Neural crest cell (in vitro differentiated cells): ENCODE measurements around the gene UBE2M. TPM values are rescaled to one million over a fixed set of nuclear protein-coding genes. Genes with fewer than 3 reads are reported as not detected.
A peak's percentile ranks its signal among the peaks of the same experiment; 100 is the strongest.

Experiments
- DNase-seq: peaks from one replicate; pipeline ENCODE4 v3.0.0; 2021; ENCODE audit warnings: low read depth, mixed read lengths, low spot score
- H3K27ac Mint-ChIP-seq: one replicate; pipeline ENCODE4 v1.8.0; 2021; ENCODE audit warnings: mild to moderate bottlenecking, mixed read lengths; ENCODE audit not compliant: unreplicated experiment
- H3K27me3 Mint-ChIP-seq: 2 replicates; pipeline ENCODE4 v1.8.0; 2021; ENCODE audit warnings: low read depth, mild to moderate bottlenecking, mixed read lengths
- H3K36me3 Mint-ChIP-seq: 2 replicates; pipeline ENCODE4 v1.8.0; 2021; ENCODE audit warnings: low read depth, mild to moderate bottlenecking, mixed read lengths
- H3K4me1 Mint-ChIP-seq: 2 replicates; pipeline ENCODE4 v1.8.0; 2021; ENCODE audit warnings: mixed read lengths
- H3K4me3 Mint-ChIP-seq: one replicate; pipeline ENCODE4 v1.8.0; 2021; ENCODE audit warnings: mild to moderate bottlenecking, mixed read lengths
- H3K9me3 Mint-ChIP-seq: 2 replicates; pipeline ENCODE4 v1.8.0; 2021; ENCODE audit warnings: mixed read lengths
- total RNA-seq: library from RNA; stranded (reverse); gene quantifications from 2 replicates; pipeline ENCODE4 v1.2.1, GENCODE V29; 2021
- TF ChIP-seq, protein P1 (sequence below): fragments of 200-600 bp; sonication (generic); conservative IDR thresholded peaks from 2 replicates; pipeline ENCODE4 v1.5.0; 2021; ENCODE audit warnings: antibody characterized with exemption, mild to moderate bottlenecking

UBE2M gene
- total RNA-seq, 1 donor from 2014 or later = 113 TPM

DNA sequence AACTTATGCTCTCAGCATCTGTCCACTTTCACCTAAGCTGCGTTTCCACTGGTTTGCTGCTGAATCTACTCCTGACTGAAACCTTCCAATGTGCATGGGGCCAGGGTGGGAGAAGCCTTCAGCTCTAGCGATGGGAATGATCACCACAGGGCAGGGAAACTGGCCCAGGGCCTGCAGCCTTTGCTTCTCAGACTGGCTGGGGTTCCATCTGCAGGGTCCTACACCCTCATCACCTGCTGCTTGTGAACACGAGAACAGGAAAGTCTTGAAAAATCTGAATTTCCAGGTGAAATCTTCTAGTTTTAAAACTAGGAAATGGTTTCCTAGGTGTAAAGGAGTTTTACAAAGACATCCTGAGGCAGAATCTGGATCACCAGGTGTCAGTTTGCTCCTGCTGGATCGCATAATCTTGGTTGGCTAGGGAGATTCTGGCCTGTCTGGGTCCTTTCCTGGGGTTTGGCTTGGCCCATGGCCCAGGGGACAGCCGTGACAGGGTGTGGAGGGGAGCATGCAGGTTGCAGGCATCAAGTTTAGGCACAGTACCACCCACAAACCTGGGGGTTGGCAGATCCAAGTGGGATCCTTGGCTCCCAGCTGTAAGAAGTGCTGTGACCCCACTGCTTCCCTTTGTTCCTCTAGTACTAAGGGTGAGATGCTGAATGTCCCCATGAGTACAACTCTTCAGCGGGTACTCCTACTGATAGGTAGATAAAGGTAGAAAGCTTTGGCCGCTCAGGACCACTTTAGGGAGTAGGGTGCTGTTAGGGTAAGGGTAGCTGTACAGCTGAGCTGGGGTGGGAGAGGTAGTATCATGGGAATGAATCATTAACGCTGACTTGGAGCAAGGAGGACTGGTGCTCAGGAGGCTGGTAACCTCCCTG is 1.8 kb upstream of the UBE2M start:
- Mint-ChIP-seq H3K9me3 (no peaks in the 10 kb centered on the region), H3K27ac (peak overlapping the region; percentile 99), H3K36me3 (peaks cover 18% of the 10 kb centered on the region), H3K4me3 (peak overlapping the region; percentile 96), H3K4me1 (peaks cover 45% of the 10 kb centered on the region), H3K27me3 (peaks cover 9% of the 10 kb centered on the region)
- TF ChIP-seq, protein P1, sequence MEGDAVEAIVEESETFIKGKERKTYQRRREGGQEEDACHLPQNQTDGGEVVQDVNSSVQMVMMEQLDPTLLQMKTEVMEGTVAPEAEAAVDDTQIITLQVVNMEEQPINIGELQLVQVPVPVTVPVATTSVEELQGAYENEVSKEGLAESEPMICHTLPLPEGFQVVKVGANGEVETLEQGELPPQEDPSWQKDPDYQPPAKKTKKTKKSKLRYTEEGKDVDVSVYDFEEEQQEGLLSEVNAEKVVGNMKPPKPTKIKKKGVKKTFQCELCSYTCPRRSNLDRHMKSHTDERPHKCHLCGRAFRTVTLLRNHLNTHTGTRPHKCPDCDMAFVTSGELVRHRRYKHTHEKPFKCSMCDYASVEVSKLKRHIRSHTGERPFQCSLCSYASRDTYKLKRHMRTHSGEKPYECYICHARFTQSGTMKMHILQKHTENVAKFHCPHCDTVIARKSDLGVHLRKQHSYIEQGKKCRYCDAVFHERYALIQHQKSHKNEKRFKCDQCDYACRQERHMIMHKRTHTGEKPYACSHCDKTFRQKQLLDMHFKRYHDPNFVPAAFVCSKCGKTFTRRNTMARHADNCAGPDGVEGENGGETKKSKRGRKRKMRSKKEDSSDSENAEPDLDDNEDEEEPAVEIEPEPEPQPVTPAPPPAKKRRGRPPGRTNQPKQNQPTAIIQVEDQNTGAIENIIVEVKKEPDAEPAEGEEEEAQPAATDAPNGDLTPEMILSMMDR = no peak
- no peak for DNase-seq

- Mint-ChIP-seq H3K27ac (peak overlapping the region; percentile 99), H3K4me3 (peak overlapping the region; percentile 96), H3K4me1 (peaks cover 53% of the 10 kb centered on the region), H3K27me3 (peaks cover 18% of the 10 kb centered on the region), H3K9me3 (no peaks in the 10 kb centered on the region), H3K36me3 (peaks cover 23% of the 10 kb centered on the region)
- TF ChIP-seq, protein P1 = no peak
- DNase-seq = peak; percentile 82
Measured at GRCh38 chr19:58559275-58560006, 1.0 kb upstream of the UBE2M start.

GRCh38 chr19:58558623-58559274 is 338 bp upstream of the UBE2M start:
- peaks cover 24% of the 10 kb centered on the region for H3K27me3 Mint-ChIP-seq
- DNase-seq = peak; percentile 100
- H3K27ac Mint-ChIP-seq = peak overlapping the region; percentile 99
- no peaks in the 10 kb centered on the region for H3K9me3 Mint-ChIP-seq
- H3K4me3 Mint-ChIP-seq = peak overlapping the region; percentile 96
- H3K36me3 Mint-ChIP-seq = peaks cover 25% of the 10 kb centered on the region
- H3K4me1 Mint-ChIP-seq = peaks cover 58% of the 10 kb centered on the region
- TF ChIP-seq, protein P1 = no peak

DNA sequence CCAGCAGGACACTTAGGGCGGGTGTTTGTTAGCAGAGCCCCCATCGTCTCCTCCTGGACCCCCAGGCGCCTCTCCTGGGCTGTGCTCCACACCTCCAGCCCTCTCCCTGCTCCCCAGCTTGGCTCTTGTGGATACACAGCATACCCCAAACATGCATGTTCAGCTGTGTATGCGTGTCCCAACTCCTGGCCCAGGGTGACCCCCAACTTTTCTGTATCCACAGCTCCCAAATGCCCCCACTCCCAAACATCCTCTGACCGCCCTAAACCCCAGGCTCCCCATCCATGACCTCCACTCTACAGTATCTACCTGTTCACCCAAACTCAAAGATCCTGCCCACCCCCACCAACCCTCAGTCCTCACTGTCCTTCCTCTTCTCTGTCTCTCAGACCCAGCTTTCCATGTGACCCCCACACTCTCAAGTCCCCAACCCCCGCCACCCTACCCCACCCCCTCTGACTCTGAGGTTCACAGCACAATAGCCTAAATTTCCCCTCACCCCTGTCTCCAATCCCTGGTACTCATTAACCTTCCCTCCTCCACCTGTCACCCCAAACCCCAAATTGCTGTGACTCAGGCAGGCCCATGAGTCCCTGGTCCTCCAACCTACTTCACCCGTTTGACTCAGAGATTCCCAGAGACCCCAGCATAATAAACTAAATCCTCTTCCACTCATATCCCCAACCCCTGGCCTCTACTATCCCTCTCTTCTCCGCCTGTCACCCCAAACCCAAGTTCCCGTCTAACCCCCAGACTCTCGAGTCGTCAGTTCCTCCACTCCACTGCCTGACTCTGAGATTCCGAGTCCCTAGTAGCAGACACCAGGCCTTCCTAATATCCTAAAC is 968 bp downstream of the UBE2M start:
- Mint-ChIP-seq H3K36me3 (peaks cover 29% of the 10 kb centered on the region), H3K27ac (peak overlapping the region; percentile 94), H3K4me3 (peak overlapping the region; percentile 94), H3K4me1 (peaks cover 64% of the 10 kb centered on the region), H3K27me3 (peaks cover 31% of the 10 kb centered on the region), H3K9me3 (no peaks in the 10 kb centered on the region)
- no peak for DNase-seq
- TF ChIP-seq, protein P1 = no peak
